Mesangial cell (primary cell): Measurements from ENCODE around the gene CEACAM3. TPM values are rescaled to one million over a fixed set of nuclear protein-coding genes. Genes with fewer than 3 reads are reported as not detected.

Source experiments
- total RNA-seq: library from RNA; depleted of rRNA; stranded (reverse); fragments of >200 nt; gene quantifications from 2 replicates; pipeline ENCODE4 v1.2.3, GENCODE V29; 2015

CEACAM3 gene
- total RNA-seq, result not detected in 2 replicates

DNA sequence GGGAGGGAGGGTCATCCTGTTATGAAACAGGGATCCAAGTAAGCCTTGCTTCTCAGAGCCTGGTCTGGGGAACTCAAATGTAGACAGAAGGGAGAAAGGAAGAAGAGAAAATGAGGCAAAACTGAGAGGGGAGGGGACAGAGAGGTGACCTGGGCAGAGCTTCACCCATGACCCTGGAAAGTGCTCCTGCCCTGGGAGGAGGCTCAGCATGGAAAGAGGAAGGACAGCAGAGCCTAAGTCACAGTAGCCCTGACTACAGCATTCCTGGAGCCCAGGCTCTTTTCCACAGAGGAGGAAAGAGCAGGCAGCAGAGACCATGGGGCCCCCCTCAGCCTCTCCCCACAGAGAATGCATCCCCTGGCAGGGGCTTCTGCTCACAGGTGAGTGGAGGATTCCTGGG, at the start of gene CEACAM3:
Gene CEACAM3, plus strand, starts transcription at position 226 of the 400 bp plus-strand sequence. Its CDS starts 91 bp downstream, at position 317.

DNA sequence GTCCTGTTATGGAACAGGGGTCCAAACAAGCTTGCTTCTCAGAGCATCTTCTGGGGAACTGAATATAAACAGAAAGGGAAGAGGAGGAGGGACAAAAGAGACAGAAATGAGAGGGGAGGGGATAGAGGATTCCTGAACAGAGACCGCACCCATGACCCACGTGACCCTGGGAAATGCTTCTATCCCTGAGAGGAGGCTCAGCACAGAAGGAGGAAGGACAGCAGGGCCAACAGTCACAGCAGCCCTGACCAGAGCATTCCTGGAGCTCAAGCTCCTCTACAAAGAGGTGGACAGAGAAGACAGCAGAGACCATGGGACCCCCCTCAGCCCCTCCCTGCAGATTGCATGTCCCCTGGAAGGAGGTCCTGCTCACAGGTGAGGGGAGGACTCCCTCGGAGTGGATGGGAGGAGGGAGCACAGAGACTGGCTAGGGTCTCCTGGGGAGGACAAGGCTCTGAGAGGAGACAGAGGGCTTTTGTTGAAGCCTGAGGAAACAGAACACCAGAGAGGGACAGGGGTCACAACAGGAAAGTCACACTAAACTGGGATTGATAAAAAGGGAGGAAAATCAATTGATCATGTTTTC, 41.0 kb upstream of the CEACAM3 start, which contains the start of gene CEACAM6:
Gene CEACAM6, plus strand, starts transcription at position 203 of the 586 bp plus-strand sequence. Its CDS starts 109 bp downstream, at position 312.

DNA sequence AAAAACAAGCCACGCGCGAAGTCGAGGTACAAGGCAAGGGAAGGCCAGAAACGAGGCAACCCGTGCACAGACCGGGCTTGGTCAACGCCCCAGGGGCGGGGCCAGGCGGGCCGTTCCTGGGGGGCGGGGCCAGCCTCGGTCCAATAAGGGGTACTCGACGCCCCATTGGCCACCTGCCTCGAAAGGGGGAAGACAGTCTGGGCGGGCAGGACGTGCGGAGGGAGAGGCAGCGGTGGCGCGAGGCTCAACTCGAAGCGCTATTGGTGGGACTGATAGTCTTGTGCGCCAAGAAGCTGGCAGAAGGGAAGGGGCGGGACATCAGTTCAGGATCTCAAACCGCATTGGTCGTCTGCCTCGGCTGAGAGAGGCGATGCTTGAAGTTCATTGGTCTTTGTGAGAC, 48.2 kb downstream of the CEACAM3 start, which contains the start of gene LYPD4:
Gene LYPD4, minus strand, starts transcription at position 83 of the 400 bp plus-strand sequence. CDS start 5,398 bp downstream, outside the sequence.

DNA sequence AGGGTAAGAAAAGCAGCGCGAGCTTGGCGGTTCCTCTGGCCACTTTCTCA, 48.4 kb downstream of the CEACAM3 start, which contains the start of gene DMRTC2:
Gene DMRTC2, plus strand, starts transcription at position 42 of the 50 bp plus-strand sequence. CDS start 2,387 bp downstream, outside the sequence.

DNA sequence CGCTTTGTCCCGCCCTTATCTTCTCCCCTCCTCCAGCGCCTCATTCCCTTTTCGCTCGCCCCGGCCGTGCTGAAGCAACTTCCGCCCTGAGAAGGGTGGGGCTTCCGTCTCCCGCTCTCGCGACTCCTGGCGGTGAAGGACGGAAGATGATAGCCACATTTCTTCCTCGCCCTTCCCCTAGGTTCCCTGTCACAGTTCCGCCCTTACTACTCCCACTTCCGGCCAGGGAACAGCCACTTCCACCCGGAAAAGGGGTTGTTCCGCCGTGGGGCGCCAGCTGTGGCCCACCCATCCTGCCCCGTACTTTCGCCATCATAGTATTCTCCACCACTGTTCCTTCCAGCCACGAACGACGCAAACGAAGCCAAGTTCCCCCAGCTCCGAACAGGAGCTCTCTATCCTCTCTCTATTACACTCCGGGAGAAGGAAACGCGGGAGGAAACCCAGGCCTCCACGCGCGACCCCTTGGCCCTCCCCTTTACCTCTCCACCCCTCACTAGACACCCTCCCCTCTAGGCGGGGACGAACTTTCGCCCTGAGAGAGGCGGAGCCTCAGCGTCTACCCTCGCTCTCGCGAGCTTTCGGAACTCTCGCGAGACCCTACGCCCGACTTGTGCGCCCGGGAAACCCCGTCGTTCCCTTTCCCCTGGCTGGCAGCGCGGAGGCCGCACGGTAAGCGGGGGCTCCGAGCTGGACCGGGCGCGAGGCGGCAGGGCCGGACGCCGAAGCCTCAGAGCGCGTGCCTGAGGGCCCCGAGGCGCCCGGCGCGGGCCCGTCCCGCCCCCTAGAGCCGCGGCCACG, 63.4 kb downstream of the CEACAM3 start, which contains the start of gene RPS19:
Gene RPS19, plus strand, starts transcription at position 638 of the 801 bp plus-strand sequence. CDS start 520 bp downstream, outside the sequence.

Other genes with a start within 250 kb of the CEACAM3 start
- not detected in 2 replicates for gene CEACAM21, start 220.4 kb upstream of the CEACAM3 start, total RNA-seq
- gene CEACAM4, start 169.5 kb upstream of the CEACAM3 start, total RNA-seq, result not detected in 2 replicates
- not detected in 2 replicates for gene CEACAM7, start 108.3 kb upstream of the CEACAM3 start, total RNA-seq
- not detected in 2 replicates for gene CEACAM5, start 88.0 kb upstream of the CEACAM3 start, total RNA-seq
- not detected in 2 replicates for gene CEACAM6, start 41.1 kb upstream of the CEACAM3 start, total RNA-seq
- gene LYPD4, start 48.1 kb downstream of the CEACAM3 start, total RNA-seq, result not detected in 2 replicates
- gene DMRTC2, start 48.5 kb downstream of the CEACAM3 start, total RNA-seq, result not detected in 2 replicates
- 2,150 and 2,952 TPM in 2 replicates for gene RPS19, start 63.7 kb downstream of the CEACAM3 start, total RNA-seq
- 0.25 and 0.33 TPM in 2 replicates for gene CD79A, start 80.7 kb downstream of the CEACAM3 start, total RNA-seq
- 49.6 and 64.0 TPM in 2 replicates for gene ARHGEF1, start 86.6 kb downstream of the CEACAM3 start, total RNA-seq
- not detected in 2 replicates for gene ERFL, start 131.9 kb downstream of the CEACAM3 start, total RNA-seq
- 231 and 277 TPM in 2 replicates for gene RABAC1, start 162.7 kb downstream of the CEACAM3 start, total RNA-seq
- under 0.01 and 0.49 TPM in 2 replicates for gene ATP1A3, start 197.6 kb downstream of the CEACAM3 start, total RNA-seq